HL-60 (cell line): ENCODE measurements around the gene ZNF555.
A peak's percentile ranks its signal among the peaks of the same experiment; 100 is the strongest.

ENCODE experiments used
- DNase-seq, 2 experiments: peaks; one replicate each; pipeline ENCODE4 v3.0.0-alpha.2; 2010 to 2020; ENCODE audit warnings: low read depth in 1 of 2, low spot score in 1 of 2
- H3K27ac ChIP-seq: fragments of 250-450 bp; sonication (Bioruptor Pico); replicated peaks from 2 replicates; pipeline ENCODE4 v1.5.1; 2020; ENCODE audit warnings: mild to moderate bottlenecking, moderate library complexity
- H3K27me3 ChIP-seq: fragments of 250-450 bp; sonication (Bioruptor Pico); 2 replicates; pipeline ENCODE4 v1.5.1; 2021; ENCODE audit warnings: mild to moderate bottlenecking, moderate library complexity; ENCODE audit not compliant: insufficient read depth, poor library complexity, severe bottlenecking
- H3K4me3 ChIP-seq: replicated peaks from 2 replicates; pipeline ENCODE4 v1.5.1; 2011; ENCODE audit warnings: mild to moderate bottlenecking, control low read depth, low read length; ENCODE audit not compliant: insufficient read depth
- GABPA ChIP-seq: IDR thresholded peaks from 2 replicates; pipeline ENCODE4 v1.6.1; 2012; ENCODE audit warnings: low read depth
- POLR2AphosphoS5 ChIP-seq: IDR thresholded peaks from 2 replicates; pipeline ENCODE4 v1.6.1; 2012; ENCODE audit warnings: low read depth
- SPI1 ChIP-seq: IDR thresholded peaks from 2 replicates; pipeline ENCODE4 v1.6.1; 2012; ENCODE audit warnings: low read depth, mild to moderate bottlenecking, borderline replicate concordance
- TF ChIP-seq, protein P1 (sequence below): IDR thresholded peaks from 2 replicates; pipeline ENCODE4 v1.6.1; 2012; ENCODE audit warnings: low read depth; ENCODE audit not compliant: insufficient replicate concordance
- TF ChIP-seq, protein P2 (sequence below): IDR thresholded peaks from one replicate; pipeline ENCODE4 v1.5.1; 2011; ENCODE audit warnings: low read length, control low read depth, inconsistent platforms; ENCODE audit not compliant: insufficient read depth

ZNF555 gene

DNA sequence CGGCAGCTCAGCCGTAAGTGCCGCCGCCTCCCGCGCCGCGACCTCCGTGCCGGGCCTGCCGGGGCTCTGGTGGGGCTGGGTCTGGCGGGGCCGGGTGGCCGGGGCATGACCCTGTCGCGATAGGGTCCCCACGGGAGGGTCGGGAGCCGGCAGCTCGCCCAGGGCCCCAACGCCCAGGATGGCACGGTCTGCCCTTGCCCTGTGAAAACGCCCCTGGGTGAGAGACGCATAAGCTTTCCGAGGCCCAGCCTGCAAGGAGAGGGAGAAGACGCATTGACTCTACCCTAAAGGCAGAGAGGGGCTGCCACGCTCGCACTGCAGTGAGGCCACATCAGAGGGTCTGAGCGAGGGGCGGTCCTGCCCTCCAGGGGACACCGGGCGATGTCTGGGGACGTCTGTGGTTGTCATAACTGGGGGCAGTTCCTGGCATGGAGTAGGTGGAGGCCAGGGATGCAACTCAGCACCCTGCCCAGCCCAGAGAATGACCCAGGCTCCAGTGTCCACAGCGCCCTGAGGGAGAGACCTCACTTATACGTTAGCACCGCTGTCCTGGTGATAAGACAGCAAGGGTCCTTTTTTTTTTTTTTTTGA is 21.1 kb upstream of the ZNF555 start:
- TF ChIP-seq, protein P1, sequence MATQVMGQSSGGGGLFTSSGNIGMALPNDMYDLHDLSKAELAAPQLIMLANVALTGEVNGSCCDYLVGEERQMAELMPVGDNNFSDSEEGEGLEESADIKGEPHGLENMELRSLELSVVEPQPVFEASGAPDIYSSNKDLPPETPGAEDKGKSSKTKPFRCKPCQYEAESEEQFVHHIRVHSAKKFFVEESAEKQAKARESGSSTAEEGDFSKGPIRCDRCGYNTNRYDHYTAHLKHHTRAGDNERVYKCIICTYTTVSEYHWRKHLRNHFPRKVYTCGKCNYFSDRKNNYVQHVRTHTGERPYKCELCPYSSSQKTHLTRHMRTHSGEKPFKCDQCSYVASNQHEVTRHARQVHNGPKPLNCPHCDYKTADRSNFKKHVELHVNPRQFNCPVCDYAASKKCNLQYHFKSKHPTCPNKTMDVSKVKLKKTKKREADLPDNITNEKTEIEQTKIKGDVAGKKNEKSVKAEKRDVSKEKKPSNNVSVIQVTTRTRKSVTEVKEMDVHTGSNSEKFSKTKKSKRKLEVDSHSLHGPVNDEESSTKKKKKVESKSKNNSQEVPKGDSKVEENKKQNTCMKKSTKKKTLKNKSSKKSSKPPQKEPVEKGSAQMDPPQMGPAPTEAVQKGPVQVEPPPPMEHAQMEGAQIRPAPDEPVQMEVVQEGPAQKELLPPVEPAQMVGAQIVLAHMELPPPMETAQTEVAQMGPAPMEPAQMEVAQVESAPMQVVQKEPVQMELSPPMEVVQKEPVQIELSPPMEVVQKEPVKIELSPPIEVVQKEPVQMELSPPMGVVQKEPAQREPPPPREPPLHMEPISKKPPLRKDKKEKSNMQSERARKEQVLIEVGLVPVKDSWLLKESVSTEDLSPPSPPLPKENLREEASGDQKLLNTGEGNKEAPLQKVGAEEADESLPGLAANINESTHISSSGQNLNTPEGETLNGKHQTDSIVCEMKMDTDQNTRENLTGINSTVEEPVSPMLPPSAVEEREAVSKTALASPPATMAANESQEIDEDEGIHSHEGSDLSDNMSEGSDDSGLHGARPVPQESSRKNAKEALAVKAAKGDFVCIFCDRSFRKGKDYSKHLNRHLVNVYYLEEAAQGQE: no peak
- no peak for TF ChIP-seq GABPA
- TF ChIP-seq POLR2AphosphoS5: no peak
- Histone ChIP-seq H3K4me3 (peak overlapping the region; percentile 50), H3K27ac (no peak overlapping the region), H3K27me3 (no peaks in the 10 kb centered on the region)
- DNase-seq: no peak

DNA sequence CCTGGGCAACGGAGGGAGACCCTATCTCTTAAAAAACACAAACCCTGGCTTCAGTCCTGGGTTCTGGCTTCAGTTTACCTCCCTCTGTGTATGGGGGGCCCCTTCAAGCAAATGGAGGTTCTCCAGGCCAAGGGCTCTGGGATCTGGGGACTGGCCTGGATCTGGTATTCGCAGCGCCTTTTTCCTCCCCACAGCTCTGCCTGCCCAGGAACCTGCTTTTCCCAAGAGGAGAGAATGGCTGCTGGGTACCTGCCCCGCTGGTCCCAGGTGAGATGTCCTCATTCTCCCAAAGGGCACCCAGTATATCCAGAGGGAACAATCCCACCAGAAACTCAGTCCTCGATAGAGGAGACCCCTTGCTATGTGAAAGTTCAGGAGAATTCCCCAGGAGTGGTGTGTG is 18.4 kb upstream of the ZNF555 start:
- TF ChIP-seq, protein P1: no peak
- TF ChIP-seq GABPA: no peak
- no peak for TF ChIP-seq POLR2AphosphoS5
- TF ChIP-seq SPI1: no peak
- TF ChIP-seq, protein P2, sequence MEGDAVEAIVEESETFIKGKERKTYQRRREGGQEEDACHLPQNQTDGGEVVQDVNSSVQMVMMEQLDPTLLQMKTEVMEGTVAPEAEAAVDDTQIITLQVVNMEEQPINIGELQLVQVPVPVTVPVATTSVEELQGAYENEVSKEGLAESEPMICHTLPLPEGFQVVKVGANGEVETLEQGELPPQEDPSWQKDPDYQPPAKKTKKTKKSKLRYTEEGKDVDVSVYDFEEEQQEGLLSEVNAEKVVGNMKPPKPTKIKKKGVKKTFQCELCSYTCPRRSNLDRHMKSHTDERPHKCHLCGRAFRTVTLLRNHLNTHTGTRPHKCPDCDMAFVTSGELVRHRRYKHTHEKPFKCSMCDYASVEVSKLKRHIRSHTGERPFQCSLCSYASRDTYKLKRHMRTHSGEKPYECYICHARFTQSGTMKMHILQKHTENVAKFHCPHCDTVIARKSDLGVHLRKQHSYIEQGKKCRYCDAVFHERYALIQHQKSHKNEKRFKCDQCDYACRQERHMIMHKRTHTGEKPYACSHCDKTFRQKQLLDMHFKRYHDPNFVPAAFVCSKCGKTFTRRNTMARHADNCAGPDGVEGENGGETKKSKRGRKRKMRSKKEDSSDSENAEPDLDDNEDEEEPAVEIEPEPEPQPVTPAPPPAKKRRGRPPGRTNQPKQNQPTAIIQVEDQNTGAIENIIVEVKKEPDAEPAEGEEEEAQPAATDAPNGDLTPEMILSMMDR: no peak

DNA sequence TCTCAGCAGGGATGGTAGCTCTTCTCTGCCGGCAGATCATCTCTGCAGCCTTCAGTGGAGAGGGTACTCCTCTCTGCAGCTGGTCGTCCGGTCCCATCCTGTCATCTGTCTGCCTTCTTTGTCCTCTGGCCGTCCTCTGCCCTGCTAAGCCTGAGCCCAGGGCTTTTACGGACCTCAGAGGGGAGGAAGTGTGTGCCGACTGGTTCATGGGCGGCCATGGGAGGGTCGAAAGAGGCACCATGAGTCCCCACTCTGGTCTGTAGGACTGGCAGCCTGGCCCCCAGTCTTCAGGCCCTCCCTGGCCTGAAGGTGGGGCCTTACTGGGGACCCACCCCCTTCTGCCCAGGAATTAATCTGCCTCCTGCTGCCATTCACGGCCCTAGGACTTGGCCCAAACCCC is 17.6 kb upstream of the ZNF555 start:
- TF ChIP-seq, protein P1: no peak
- TF ChIP-seq GABPA (no peak), POLR2AphosphoS5 (no peak), SPI1 (no peak)
- TF ChIP-seq, protein P2: no peak
- Histone ChIP-seq H3K27ac (no peak overlapping the region), H3K4me3 (no peak overlapping the region), H3K27me3 (no peaks in the 10 kb centered on the region)
- DNase-seq: no peak

More for the DNA sequence above, 18.4 kb upstream of the ZNF555 start:
- Histone ChIP-seq H3K27ac (no peak overlapping the region), H3K27me3 (no peaks in the 10 kb centered on the region), H3K4me3 (no peak overlapping the region)
- DNase-seq: no peak

DNA sequence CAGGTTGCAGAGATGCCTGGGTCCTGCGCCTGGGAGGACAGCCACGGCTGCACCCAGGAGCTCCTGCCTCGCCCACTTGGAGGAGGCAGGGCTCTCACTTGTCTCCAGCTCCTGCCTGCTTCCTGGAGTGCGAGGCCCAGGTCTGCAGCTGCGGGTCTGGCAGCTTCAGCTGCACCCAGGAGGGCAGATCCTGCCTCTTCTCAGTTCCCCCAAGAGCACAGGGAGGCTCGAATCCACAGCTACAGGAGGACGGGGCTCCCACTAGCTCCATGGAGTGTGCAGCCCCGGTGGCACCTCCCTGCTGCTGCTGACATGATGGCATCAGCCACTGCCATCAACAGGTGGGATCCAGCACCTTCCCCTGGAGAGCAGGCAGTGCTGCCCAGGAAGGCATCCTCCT is 17.1 kb upstream of the ZNF555 start:
- no peak for TF ChIP-seq GABPA
- TF ChIP-seq, protein P1: no peak
- no peak for TF ChIP-seq POLR2AphosphoS5
- TF ChIP-seq, protein P2: no peak
- no peak for TF ChIP-seq SPI1
- Histone ChIP-seq H3K27ac (no peak overlapping the region), H3K27me3 (no peaks in the 10 kb centered on the region), H3K4me3 (no peak overlapping the region)
- no peak for DNase-seq
